IPS DF 6.9 (cell line): ENCODE measurements around the gene TYR.
"Not testable (repeated sequence)": the region's sequence is repeated elsewhere in the genome, so short reads cannot be mapped to it uniquely, and the experiment has no call there.

ENCODE experiments used
- DNase-seq: peaks from one replicate; pipeline ENCODE4 v3.0.0-alpha.2; 2013; ENCODE audit warnings: low read depth, low spot score
- H3K27ac ChIP-seq: one replicate; pipeline ENCODE4 v1.5.1; 2013; ENCODE audit warnings: low read length, control low read depth
- H3K27me3 ChIP-seq: 2 replicates; pipeline ENCODE4 v1.6.1; 2013; ENCODE audit warnings: mild to moderate bottlenecking, low read length; ENCODE audit not compliant: control insufficient read depth, insufficient read depth
- H3K36me3 ChIP-seq: 2 replicates; pipeline ENCODE4 v1.6.1; 2013; ENCODE audit warnings: low read length; ENCODE audit not compliant: control insufficient read depth, insufficient read depth
- H3K4me1 ChIP-seq: 2 replicates; pipeline ENCODE4 v1.6.1; 2013; ENCODE audit warnings: low read length; ENCODE audit not compliant: control insufficient read depth, insufficient read depth
- H3K4me3 ChIP-seq: 2 replicates; pipeline ENCODE4 v1.5.1; 2013; ENCODE audit warnings: mild to moderate bottlenecking, low read length
- H3K9me3 ChIP-seq: 2 replicates; pipeline ENCODE4 v1.6.1; 2013; ENCODE audit warnings: low read length, inconsistent platforms; ENCODE audit not compliant: control insufficient read depth, insufficient read depth
- WGBS: extraction: QIAGEN DNeasy Blood & Tissue Kit; methylation state at CpG from one replicate; pipeline ENCODE4 v1.1.7; 2013; ENCODE audit warnings: mixed read lengths, missing lambda C conversion rate; ENCODE audit not compliant: insufficient read length, insufficient coverage; 5-methylcytosine and 5-hydroxymethylcytosine counted together

TYR gene

GRCh38 chr11:89303029-89303428 is 125.4 kb downstream of the TYR start:
- not testable (repeated sequence) for H3K4me1 ChIP-seq, H3K27ac ChIP-seq, H3K36me3 ChIP-seq, H3K9me3 ChIP-seq, DNase-seq, H3K27me3 ChIP-seq, H3K4me3 ChIP-seq
- WGBS = no CpG with 5 or more reads among the region's 1 CpG

GRCh38 chr11:89308272-89308671 is 130.6 kb downstream of the TYR start:
- H3K27me3 ChIP-seq, H3K9me3 ChIP-seq, H3K4me3 ChIP-seq, H3K36me3 ChIP-seq, H3K27ac ChIP-seq, DNase-seq, H3K4me1 ChIP-seq: not testable (repeated sequence)
- WGBS = no CpG with 5 or more reads among the region's 1 CpG

GRCh38 chr11:89309321-89309985 is 131.8 kb downstream of the TYR start:
- H3K27me3 ChIP-seq, H3K36me3 ChIP-seq, H3K27ac ChIP-seq, H3K4me3 ChIP-seq, H3K4me1 ChIP-seq, H3K9me3 ChIP-seq, DNase-seq: not testable (repeated sequence)
- no CpG with 5 or more reads among the region's 3 CpGs for WGBS

GRCh38 chr11:89310607-89311006 is 132.9 kb downstream of the TYR start:
- not testable (repeated sequence) for DNase-seq, H3K4me3 ChIP-seq, H3K27me3 ChIP-seq, H3K4me1 ChIP-seq, H3K27ac ChIP-seq, H3K9me3 ChIP-seq, H3K36me3 ChIP-seq
- no CpG with 5 or more reads among the region's 3 CpGs for WGBS

GRCh38 chr11:89321401-89321800 is 143.7 kb downstream of the TYR start:
- Histone ChIP-seq H3K4me1 (no peaks in the 10 kb centered on the region), H3K27ac (no peak overlapping the region), H3K36me3 (no peaks in the 10 kb centered on the region), H3K9me3 (no peaks in the 10 kb centered on the region), H3K4me3 (no peak overlapping the region), H3K27me3 (no peaks in the 10 kb centered on the region)
- DNase-seq = no peak
- no CpG with 5 or more reads among the region's 2 CpGs for WGBS

- H3K4me3 ChIP-seq = no peak overlapping the region
- no peaks in the 10 kb centered on the region for H3K36me3 ChIP-seq
- H3K27ac ChIP-seq = no peak overlapping the region
- no peak for DNase-seq
- H3K4me1 ChIP-seq = no peaks in the 10 kb centered on the region
- WGBS = no CpG with 5 or more reads among the region's 5 CpGs
- H3K9me3 ChIP-seq = no peaks in the 10 kb centered on the region
- H3K27me3 ChIP-seq = no peaks in the 10 kb centered on the region
Measured at GRCh38 chr11:89327885-89328284, 150.2 kb downstream of the TYR start.

- not testable (repeated sequence) for H3K4me3 ChIP-seq, H3K9me3 ChIP-seq, DNase-seq, H3K36me3 ChIP-seq, H3K27me3 ChIP-seq, H3K27ac ChIP-seq, H3K4me1 ChIP-seq
- WGBS = no CpG with 5 or more reads among the region's 4 CpGs
Measured at GRCh38 chr11:89331940-89332339, 154.3 kb downstream of the TYR start.

GRCh38 chr11:89333704-89334103 is 156.0 kb downstream of the TYR start:
- 100% methylated on average over 1 of the region's 1 CpG for WGBS
- not testable (repeated sequence) for H3K9me3 ChIP-seq, H3K36me3 ChIP-seq, H3K4me1 ChIP-seq, H3K4me3 ChIP-seq, H3K27ac ChIP-seq, H3K27me3 ChIP-seq, DNase-seq

GRCh38 chr11:89337100-89337650 is 159.5 kb downstream of the TYR start:
- DNase-seq = not testable (repeated sequence)

GRCh38 chr11:89338073-89338472 is 160.4 kb downstream of the TYR start:
- not testable (repeated sequence) for H3K27ac ChIP-seq, H3K4me1 ChIP-seq

More at GRCh38 chr11:89337100-89337650, 159.5 kb downstream of the TYR start:
- not testable (repeated sequence) for H3K4me1 ChIP-seq, H3K36me3 ChIP-seq, H3K27me3 ChIP-seq, H3K9me3 ChIP-seq, H3K27ac ChIP-seq, H3K4me3 ChIP-seq
- no CpG with 5 or more reads among the region's 4 CpGs for whole genome bisulfite sequencing

GRCh38 chr11:89340450-89340849 is 162.8 kb downstream of the TYR start:
- H3K4me3 ChIP-seq, H3K9me3 ChIP-seq, H3K27ac ChIP-seq, DNase-seq, H3K36me3 ChIP-seq, H3K4me1 ChIP-seq, H3K27me3 ChIP-seq: not testable (repeated sequence)

More at GRCh38 chr11:89338073-89338472, 160.4 kb downstream of the TYR start:
- not testable (repeated sequence) for DNase-seq, H3K9me3 ChIP-seq, H3K36me3 ChIP-seq, H3K27me3 ChIP-seq, H3K4me3 ChIP-seq
- WGBS = no CpG with 5 or more reads among the region's 2 CpGs
